Astrocyte (in vitro differentiated cells and primary cell): ENCODE data around the gene UBP1.

Experiments used
- CTCF ChIP-seq: IDR thresholded peaks from 2 replicates; pipeline ENCODE4 v1.5.1; 2011; ENCODE audit warnings: low read depth, mild to moderate bottlenecking, inconsistent platforms, low read length, moderate library complexity; ENCODE audit not compliant: insufficient read depth
- EZH2 ChIP-seq: IDR thresholded peaks from 2 replicates; pipeline ENCODE4 v1.6.1; 2012; ENCODE audit warnings: mild to moderate bottlenecking, low read length, inconsistent platforms; ENCODE audit not compliant: insufficient read depth

GRCh38 chr3:33424606-33425452 lies 15.4 kb downstream of the UBP1 start:
- TF ChIP-seq CTCF: no peak
- TF ChIP-seq EZH2: no peak
